ENCODE measurements around the gene HOMER1.

The HOMER1 gene

DNA sequence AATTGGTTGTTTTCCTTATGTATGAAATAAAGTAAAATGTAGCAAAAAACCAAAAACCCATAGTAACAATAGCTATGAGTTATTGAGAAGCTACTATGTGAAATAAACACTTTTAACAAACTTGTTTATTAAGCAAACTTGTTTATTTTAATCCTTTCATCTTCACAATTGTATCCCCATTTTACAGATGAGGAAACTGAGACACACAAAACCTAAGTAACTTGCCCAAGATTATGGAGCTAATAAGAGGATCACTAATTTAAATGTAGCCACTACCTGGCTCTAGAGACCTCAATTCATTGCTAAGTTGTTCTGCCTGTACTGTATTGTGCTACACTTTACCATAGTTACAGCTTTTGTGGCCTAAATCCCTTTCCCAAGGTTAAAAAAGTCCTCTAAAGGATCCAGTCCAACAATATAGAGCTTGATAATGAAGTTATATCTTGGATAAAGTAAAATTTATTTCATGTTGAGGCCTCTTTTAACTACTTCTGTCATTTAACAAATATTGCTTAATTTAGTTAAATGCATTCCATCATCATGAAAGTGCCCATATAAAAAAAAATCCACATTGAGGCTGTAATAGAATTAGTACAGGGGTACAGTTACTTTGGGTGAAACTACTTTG is 22.1 kb downstream of the HOMER1 start:
- DNase-seq (ENCODE audit: low read depth) = no peak
- TF ChIP-seq, protein P1, sequence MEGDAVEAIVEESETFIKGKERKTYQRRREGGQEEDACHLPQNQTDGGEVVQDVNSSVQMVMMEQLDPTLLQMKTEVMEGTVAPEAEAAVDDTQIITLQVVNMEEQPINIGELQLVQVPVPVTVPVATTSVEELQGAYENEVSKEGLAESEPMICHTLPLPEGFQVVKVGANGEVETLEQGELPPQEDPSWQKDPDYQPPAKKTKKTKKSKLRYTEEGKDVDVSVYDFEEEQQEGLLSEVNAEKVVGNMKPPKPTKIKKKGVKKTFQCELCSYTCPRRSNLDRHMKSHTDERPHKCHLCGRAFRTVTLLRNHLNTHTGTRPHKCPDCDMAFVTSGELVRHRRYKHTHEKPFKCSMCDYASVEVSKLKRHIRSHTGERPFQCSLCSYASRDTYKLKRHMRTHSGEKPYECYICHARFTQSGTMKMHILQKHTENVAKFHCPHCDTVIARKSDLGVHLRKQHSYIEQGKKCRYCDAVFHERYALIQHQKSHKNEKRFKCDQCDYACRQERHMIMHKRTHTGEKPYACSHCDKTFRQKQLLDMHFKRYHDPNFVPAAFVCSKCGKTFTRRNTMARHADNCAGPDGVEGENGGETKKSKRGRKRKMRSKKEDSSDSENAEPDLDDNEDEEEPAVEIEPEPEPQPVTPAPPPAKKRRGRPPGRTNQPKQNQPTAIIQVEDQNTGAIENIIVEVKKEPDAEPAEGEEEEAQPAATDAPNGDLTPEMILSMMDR (IDR thresholded peaks at IDR 0.05; ENCODE audit: control insufficient read depth, extremely low read depth, insufficient read depth) = no peak
- no peak overlapping the region for H3K4me3 ChIP-seq (ENCODE audit: low read depth, low read length)

DNA sequence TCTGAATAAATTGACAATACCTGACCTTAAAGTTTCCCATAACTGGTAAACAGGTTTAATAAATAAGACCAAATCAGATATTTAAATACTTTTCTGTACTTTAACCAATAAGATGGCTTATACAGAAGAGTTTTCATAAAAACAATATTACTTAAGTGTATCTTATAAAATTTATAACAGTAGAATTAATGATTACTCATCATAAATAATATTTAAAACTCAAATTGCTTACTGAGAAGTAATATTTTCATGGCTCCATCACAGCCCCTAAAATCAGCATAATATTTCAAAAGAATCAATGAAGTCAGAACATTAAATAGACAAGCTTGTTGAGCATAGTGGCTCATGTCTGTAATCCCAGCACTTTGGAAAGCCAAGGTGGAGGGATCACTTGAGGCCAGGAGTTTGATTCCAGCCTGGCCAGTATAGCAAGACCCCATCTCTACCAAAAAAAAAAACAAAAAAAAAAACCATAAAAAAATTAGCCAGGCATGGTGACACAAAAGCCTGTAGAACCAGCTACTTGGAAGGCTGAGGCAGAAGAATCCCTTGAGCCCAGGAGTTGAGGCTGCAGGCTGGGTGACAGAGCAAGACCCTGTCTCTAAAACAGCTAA is 23.5 kb downstream of the HOMER1 start:
- TF ChIP-seq, protein P1 (IDR thresholded peaks at IDR 0.05; ENCODE audit: control insufficient read depth, extremely low read depth, insufficient read depth) = no peak
- DNase-seq (ENCODE audit: low read depth) = no peak
- H3K4me3 ChIP-seq (ENCODE audit: low read depth, low read length) = no peak overlapping the region

DNA sequence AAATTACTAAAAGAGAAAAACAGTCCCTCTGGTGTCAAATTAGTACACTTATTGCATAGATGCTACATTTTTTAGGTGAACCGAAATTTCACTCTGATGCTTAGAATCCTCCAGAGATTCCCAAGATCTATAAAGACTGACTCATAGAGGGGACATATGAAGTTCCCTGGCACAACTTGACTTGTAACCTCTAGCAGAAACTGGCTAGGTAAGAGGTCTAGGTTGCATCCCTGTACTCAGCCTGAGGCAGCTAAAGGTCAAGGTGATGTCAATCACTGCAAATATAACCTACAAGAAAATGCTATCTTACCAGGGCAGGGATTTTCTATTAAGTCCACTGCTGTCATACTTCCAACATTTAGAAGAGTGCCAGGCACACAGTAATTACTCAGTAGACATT is 24.2 kb downstream of the HOMER1 start:
- no peak for DNase-seq (ENCODE audit: low read depth)
- TF ChIP-seq, protein P1 (IDR thresholded peaks at IDR 0.05; ENCODE audit: control insufficient read depth, extremely low read depth, insufficient read depth) = no peak

DNA sequence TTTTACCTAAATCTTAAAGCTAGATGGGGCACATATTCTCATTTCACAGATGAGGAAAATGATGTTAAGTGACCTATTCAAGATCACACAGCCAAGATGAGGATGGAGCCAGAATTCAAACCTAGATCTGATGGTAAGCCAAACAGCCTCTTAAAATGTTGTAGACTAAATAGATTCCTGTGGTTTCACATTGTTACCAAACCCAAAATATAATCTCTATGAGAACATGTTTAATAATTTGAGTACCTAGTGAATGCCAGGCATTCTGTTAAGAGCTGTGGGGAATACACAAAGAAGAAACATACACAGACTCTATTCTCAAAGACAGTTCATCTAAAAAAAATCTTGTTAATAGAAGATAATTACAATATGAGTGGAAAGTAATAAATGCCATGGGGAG is 25.2 kb downstream of the HOMER1 start:
- TF ChIP-seq, protein P1 (IDR thresholded peaks at IDR 0.05; ENCODE audit: control insufficient read depth, extremely low read depth, insufficient read depth) = no peak
- H3K4me3 ChIP-seq (ENCODE audit: low read depth, low read length) = no peak overlapping the region
- DNase-seq (ENCODE audit: low read depth) = no peak

More for the DNA sequence above, 24.2 kb downstream of the HOMER1 start:
- H3K4me3 ChIP-seq (ENCODE audit: low read depth, low read length) = no peak overlapping the region

DNA sequence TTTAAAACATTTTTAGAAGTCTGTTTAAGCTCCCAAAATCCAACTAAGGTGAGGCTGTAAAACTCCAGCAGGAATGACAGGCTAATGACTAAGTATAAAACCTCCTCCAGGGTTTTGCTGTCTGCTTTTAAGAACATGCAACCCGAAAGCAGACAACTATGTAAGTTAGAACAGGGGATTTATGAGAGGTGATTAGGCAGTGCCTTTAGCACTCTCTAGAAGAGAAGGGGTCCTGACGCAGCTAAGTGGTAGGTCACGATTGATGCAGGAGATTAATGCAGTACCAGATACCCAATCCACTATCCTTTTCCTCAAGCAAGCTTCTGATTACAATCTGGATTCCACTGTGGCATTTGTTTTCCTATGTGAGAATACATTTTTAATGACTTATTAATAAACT is 25.9 kb downstream of the HOMER1 start:
- TF ChIP-seq, protein P1 (IDR thresholded peaks at IDR 0.05; ENCODE audit: control insufficient read depth, extremely low read depth, insufficient read depth) = no peak
- DNase-seq (ENCODE audit: low read depth) = no peak
- H3K4me3 ChIP-seq (ENCODE audit: low read depth, low read length) = no peak overlapping the region

DNA sequence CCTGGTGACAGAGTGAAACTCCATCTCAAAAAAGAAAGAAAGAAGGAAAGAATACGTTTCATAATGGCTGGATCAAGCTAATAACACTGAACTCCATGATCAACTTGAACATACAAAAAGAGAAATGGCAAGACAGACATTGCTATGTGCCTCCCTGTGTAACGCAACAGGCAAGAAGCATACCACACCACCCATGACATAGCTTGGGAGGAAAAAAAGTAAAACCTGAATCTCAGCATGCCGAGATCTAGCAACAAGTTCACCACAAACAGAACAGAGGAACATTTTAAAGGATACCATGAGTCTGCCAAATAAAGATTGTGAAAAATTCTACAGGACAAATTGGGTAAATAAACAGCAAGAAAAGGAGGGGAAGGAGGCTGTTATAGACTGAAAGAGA is 26.7 kb downstream of the HOMER1 start:
- DNase-seq (ENCODE audit: low read depth) = no peak
- TF ChIP-seq, protein P1 (IDR thresholded peaks at IDR 0.05; ENCODE audit: control insufficient read depth, extremely low read depth, insufficient read depth) = no peak
- no peak overlapping the region for H3K4me3 ChIP-seq (ENCODE audit: low read depth, low read length)

DNA sequence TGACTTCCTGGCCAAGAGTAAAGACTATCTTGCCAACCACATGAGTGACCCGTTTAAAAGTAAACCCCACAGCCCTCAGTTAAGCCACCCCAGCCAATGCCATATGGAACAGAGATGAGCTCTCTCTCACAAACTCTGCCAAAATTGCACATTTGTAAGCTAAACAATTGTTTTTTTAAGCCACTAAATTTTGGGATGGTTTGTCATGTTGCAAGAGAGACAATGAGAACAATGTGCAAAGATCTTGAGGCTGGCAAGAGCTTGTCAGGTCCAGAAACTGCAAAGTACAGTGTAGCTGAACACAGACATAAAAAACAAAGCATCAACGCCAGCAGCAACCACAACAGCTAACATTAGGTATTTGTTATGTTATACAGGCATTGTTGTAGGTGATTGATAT is 27.8 kb downstream of the HOMER1 start:
- H3K4me3 ChIP-seq (ENCODE audit: low read depth, low read length) = no peak overlapping the region
- DNase-seq (ENCODE audit: low read depth) = no peak
- TF ChIP-seq, protein P1 (IDR thresholded peaks at IDR 0.05; ENCODE audit: control insufficient read depth, extremely low read depth, insufficient read depth) = no peak

Measured in LNCaP clone FGC (cell line).